Kidney (tissue), 14 donors: ENCODE measurements around the gene ARHGAP8. TPM values are rescaled to one million over a fixed set of nuclear protein-coding genes. Genes with fewer than 3 reads are reported as not detected.

Experiments used
- DNase-seq, 5 donors: peaks; one replicate each; pipeline ENCODE4 v3.0.0-alpha.2; 2013 to 2020
- FAIRE-seq: peaks from 2 replicates; lab custom pipeline; 2012; peaks lifted over from hg19 to GRCh38; lab: Jason Lieb, UNC
- H3K27ac ChIP-seq, 2 donors: one replicate each; pipeline ENCODE4 v1.7.0; 2013; ENCODE audit warnings: low read depth in 2 of 2, low read length in 2 of 2, inconsistent platforms in 1 of 2
- H3K27me3 ChIP-seq: one replicate; pipeline ENCODE4 v1.7.1; 2013; ENCODE audit warnings: low read length, inconsistent platforms; ENCODE audit not compliant: control insufficient read depth, insufficient read depth
- H3K36me3 ChIP-seq, 3 donors: one replicate each; pipeline versions ENCODE4 v1.7.0 to v1.7.1; 2013; ENCODE audit warnings: low read length in 3 of 3, control low read depth in 1 of 3, inconsistent platforms in 1 of 3; ENCODE audit not compliant: insufficient read depth in 3 of 3, control insufficient read depth in 2 of 3
- H3K4me1 ChIP-seq, 3 donors: one replicate each; pipeline versions ENCODE4 v1.7.0 to v1.7.1; 2013; ENCODE audit warnings: low read length in 3 of 3, inconsistent platforms in 1 of 3, low read depth in 1 of 3; ENCODE audit not compliant: control insufficient read depth in 2 of 3, insufficient read depth in 2 of 3
- H3K4me3 ChIP-seq, 3 donors: one replicate each; pipeline versions ENCODE4 v1.7.0 to v1.8.1; 2013; ENCODE audit warnings: low read length in 3 of 3, control low read depth in 1 of 3, inconsistent platforms in 1 of 3
- H3K9ac ChIP-seq, 3 donors: one replicate each; pipeline versions ENCODE4 v1.7.0 to v1.7.1; 2013; ENCODE audit warnings: low read length in 3 of 3, control low read depth in 1 of 3, inconsistent platforms in 1 of 3
- H3K9me3 ChIP-seq, 3 donors: one replicate each; pipeline versions ENCODE4 v1.7.0 to v1.7.1; 2013; ENCODE audit warnings: low read length in 3 of 3, control low read depth in 1 of 3, inconsistent platforms in 1 of 3; ENCODE audit not compliant: control insufficient read depth in 2 of 3, insufficient read depth in 1 of 3
- CTCF ChIP-seq: IDR thresholded peaks from 3 replicates; pipeline ENCODE4 v1.5.1; 2012; ENCODE audit warnings: mild to moderate bottlenecking, moderate library complexity, borderline replicate concordance; ENCODE audit not compliant: insufficient read depth; ENCODE audit errors: extremely low read depth
- intact Hi-C: fragments of 100-400 bp; cut with DNase I; formaldehyde crosslinking; loops from one replicate; pipeline ENCODE4 v1.11.1; 2022
- polyA plus RNA-seq: library from polyadenylated mRNA; stranded (reverse); fragments of 350-450 nt; fragmentation: Illumina TruSeq; extraction: RNeasy Lipid Tissue Mini Kit (QIAGEN cat#74804); gene quantifications from one replicate; pipeline ENCODE4 v1.2.3, GENCODE V29; 2014; ENCODE audit warnings: low read depth, low replicate concordance; ENCODE audit not compliant: insufficient read depth
- total RNA-seq: library from RNA; stranded (reverse); fragmentation: NEBNext Ultra II Directional; extraction: Animal tissue kit (Norgen Biotek cat#: 25700); gene quantifications from one replicate; pipeline ENCODE4 v1.2.1, GENCODE V29; 2021
- donor health status: control.
- donor health status: control.
- donor health status: control.
- donor health status: control.
- donor health status: control.
- donor health status: DM: yes; HTN: yes; CAD: no.
- donor health status: Normal renal cell carcinoma (clear cell type).

The ARHGAP8 gene
- total and polyA plus RNA-seq, 2 donors from 2014 or later: 30.2 to 35.7 TPM

- no peaks in the 10 kb centered on the region for H3K36me3 ChIP-seq
- no peak for FAIRE-seq
- H3K9ac ChIP-seq: no peak overlapping the region
- peaks cover 0 to 2% (median 0%) of the 10 kb centered on the region in 3 donors for H3K9me3 ChIP-seq
- DNase-seq: peak in 2 of 5 donors; percentile 10 to 50
- no peak for TF ChIP-seq CTCF
- H3K27me3 ChIP-seq: no peaks in the 10 kb centered on the region
- intact Hi-C loops: no loop called here
- H3K27ac ChIP-seq: no peak overlapping the region
- H3K4me3 ChIP-seq: no peak overlapping the region
- no peaks in the 10 kb centered on the region for H3K4me1 ChIP-seq
These were observed 117.6 kb downstream of the ARHGAP8 start for GRCh38 chr22:44870021-44870420.

- peak in 1 of 5 donors; percentile 2 for DNase-seq
- H3K36me3 ChIP-seq: no peaks in the 10 kb centered on the region
- H3K9ac ChIP-seq: no peak overlapping the region
- peaks cover 0 to 2% (median 0%) of the 10 kb centered on the region in 3 donors for H3K9me3 ChIP-seq
- FAIRE-seq: no peak
- intact Hi-C loops: no loop called here
- H3K4me3 ChIP-seq: no peak overlapping the region
- TF ChIP-seq CTCF: no peak
- no peak overlapping the region for H3K27ac ChIP-seq
- no peaks in the 10 kb centered on the region for H3K27me3 ChIP-seq
- no peaks in the 10 kb centered on the region for H3K4me1 ChIP-seq
These were observed 119.4 kb downstream of the ARHGAP8 start for GRCh38 chr22:44871782-44872181.

GRCh38 chr22:44876921-44877320, 124.5 kb downstream of the ARHGAP8 start:
- H3K9ac ChIP-seq: no peak overlapping the region
- H3K27ac ChIP-seq: no peak overlapping the region
- intact Hi-C loops: no loop called here
- FAIRE-seq (no peak), DNase-seq (peak in 1 of 5 donors; percentile 14)
- TF ChIP-seq CTCF: no peak
- peaks cover 0 to 4% (median 0%) of the 10 kb centered on the region in 3 donors for H3K9me3 ChIP-seq
- H3K4me3 ChIP-seq: no peak overlapping the region
- no peaks in the 10 kb centered on the region for H3K27me3 ChIP-seq
- no peaks in the 10 kb centered on the region for H3K36me3 ChIP-seq
- H3K4me1 ChIP-seq: no peaks in the 10 kb centered on the region
